ENCODE results near the gene EMC10.

DNA sequence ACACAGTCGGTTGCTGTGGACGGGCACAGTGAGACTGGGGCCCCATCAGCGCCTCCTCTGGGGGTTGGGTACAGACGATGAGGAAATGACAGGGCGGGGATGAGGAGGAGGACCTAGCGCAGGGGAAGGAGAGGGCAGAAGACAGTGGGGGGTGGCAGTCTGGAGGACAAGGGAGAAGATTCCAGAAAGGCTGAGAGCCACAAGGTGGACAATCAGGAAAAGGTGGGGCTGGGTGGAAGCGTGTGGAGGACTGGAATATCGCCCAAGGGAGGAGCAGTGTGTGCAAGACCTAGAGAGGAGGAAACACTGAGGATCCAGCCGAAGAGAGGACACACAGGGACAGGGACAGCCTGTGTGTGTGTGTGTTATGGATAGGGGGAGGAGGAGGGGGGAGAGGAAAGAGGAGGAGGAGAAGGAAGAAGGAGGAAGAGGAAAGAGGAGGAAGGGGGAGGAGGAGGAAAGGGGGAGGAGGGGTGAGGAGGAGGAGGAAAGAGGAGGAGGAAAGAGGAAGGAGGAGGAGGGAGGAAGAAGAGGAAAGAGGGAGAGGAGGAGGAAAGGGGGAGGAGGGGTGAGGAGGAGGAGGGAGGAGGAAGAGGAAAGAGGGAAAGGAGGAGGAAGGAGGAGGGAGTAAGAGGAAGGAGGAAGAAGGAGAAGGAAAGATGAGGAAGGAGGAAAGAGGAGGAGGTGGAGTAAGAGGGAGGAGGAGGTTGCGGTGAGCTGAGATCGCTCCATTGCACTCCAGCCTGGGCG lies 16.2 kb downstream of the EMC10 start:
- TF ChIP-seq CTCF (conservative IDR thresholded peaks at IDR 0.05; ENCODE audit: low read length) (no peak), EZH2phosphoT487 (IDR thresholded peaks at IDR 0.05; ENCODE audit: borderline replicate concordance, low read depth, low read length) (no peak)
